ENCODE measurements around the gene LCAT.
A peak's percentile ranks its signal among the peaks of the same experiment; 100 is the strongest.

The LCAT gene

DNA sequence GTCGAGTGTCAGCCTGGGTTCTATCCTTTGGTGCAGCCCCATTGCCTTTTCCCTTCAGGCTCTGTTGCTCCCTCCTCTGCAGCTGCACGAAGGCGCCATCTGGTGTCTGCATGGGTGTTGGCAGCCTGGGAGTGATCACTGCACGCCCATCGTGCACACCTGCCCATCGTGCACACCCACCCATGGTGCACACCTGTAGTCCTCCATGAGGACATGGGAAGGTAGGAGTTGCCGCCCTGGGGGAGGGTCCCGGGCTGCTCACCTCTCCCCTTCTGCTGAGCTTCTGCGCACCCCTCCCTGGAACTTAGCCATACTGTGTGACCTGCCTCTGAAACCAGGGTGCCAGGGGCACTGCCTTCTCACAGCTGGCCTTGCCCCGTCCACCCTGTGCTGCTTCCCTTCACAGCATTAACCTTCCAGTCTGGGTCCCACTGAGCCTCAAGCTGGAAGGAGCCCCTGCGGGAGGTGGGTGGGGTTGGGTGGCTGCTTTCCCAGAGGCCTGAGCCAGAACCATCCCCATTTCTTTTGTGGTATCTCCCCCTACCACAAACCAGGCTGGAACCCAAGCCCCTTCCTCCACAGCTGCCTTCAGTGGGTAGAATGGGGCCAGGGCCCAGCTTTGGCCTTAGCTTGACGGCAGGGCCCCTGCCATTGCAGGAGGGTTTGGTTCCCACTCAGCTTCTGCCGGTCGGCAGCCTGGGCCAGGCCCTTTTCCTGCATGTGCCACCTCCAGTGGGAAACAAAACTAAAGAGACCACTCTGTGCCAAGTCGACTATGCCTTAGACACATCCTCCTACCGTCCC is 15.2 kb downstream of the LCAT start:
- no peak overlapping the region for H3K4me3 ChIP-seq
- H3K9ac ChIP-seq: peak overlapping the region in 4 of 11 experiments; percentile 0 to 27 (median 10); a peak in 3 of 22 replicates
- no peaks in the 10 kb centered on the region for H3K27me3 ChIP-seq
- no peaks in the 10 kb centered on the region for H3K9me3 ChIP-seq (replicated peaks in 1 of 11)
- H3K27ac ChIP-seq: no peak overlapping the region; a peak in 1 of 22 replicates
- no peak for TF ChIP-seq Cebpa-rat (IDR thresholded peaks at IDR 0.05)
- H3K36me3 ChIP-seq: peaks cover 41 to 75% (median 66%) of the 10 kb centered on the region in 11 experiments
- H3K4me1 ChIP-seq: peaks cover 19 to 63% (median 61%) of the 10 kb centered on the region in 10 experiments
- peaks cover 54 to 95% (median 90%) of the 10 kb centered on the region in 11 experiments; a peak in 21 of 22 replicates for H4K20me1 ChIP-seq
- peak overlapping the region in 8 of 11 experiments; percentile 6 to 87 (median 26); a peak in 10 of 22 replicates for H3K4me2 ChIP-seq

DNA sequence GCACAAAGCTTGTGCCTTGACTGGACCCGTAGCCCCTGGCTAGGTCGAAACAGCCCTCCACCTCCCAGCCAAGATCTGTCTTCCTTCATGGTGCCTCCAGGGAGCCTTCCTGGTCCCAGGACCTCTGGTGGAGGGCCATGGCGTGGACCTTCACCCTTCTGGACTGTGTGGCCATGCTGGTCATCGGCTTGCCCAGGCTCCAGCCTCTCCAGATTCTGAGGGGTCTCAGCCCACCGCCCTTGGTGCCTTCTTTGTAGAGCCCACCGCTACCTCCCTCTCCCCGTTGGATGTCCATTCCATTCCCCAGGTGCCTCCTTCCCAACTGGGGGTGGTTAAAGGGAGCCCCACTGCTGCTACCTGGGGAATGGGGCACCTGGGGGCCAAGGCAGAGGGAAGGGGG is 15.8 kb downstream of the LCAT start:
- peaks cover 43 to 76% (median 67%) of the 10 kb centered on the region in 11 experiments for H3K36me3 ChIP-seq

DNA sequence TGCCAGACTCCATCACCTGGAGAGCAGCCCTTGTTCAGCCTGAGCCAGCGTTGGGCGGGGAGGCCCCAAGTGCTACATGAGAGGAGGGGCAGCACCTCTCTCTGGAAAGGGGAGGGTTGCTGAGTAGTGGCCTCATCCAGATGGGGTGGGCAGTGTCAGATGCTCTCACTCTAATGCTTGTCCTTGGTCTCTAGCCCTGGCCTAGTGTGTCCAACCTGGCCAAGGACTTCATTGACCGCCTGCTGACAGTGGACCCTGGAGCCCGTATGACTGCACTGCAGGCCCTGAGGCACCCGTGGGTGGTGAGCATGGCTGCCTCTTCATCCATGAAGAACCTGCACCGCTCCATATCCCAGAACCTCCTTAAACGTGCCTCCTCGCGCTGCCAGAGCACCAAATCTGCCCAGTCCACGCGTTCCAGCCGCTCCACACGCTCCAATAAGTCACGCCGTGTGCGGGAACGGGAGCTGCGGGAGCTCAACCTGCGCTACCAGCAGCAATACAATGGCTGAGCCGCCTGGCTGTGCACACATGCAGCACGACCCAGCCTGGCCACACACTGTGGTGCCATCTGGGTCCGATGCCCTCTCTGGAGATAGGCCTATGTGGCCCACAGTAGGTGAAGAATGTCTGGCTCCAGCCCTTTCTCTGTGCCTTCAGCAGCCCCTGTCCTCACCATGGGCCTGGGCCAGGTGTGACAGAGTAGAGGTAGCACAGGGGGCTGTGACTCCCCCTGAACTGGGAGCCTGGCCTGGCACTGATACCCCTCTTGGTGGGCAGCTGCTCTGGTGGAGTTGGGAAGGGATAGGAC is 16.6 kb downstream of the LCAT start:
- Histone ChIP-seq H3K36me3 (peaks cover 40 to 73% (median 60%) of the 10 kb centered on the region in 11 experiments), H3K4me3 (peak overlapping the region in 1 of 10 experiments; percentile 38; a peak in 1 of 20 replicates), H4K20me1 (peaks cover 64 to 100% (median 92%) of the 10 kb centered on the region in 11 experiments; a peak in 21 of 22 replicates), H3K9ac (peak overlapping the region in 9 of 11 experiments; percentile 30 to 75 (median 59); a peak in 14 of 22 replicates), H3K9me3 (replicated peaks in 1 of 11) (no peaks in the 10 kb centered on the region), H3K4me2 (peak overlapping the region; percentile 73 to 93 (median 87); a peak in 17 of 22 replicates), H3K27ac (peak overlapping the region in 6 of 11 experiments; percentile 57 to 71 (median 61); a peak in 10 of 22 replicates), H3K27me3 (no peaks in the 10 kb centered on the region), H3K4me1 (peaks cover 23 to 77% (median 74%) of the 10 kb centered on the region in 10 experiments)
- TF ChIP-seq Cebpa-rat (IDR thresholded peaks at IDR 0.05): no peak

More for the DNA sequence above, 15.8 kb downstream of the LCAT start:
- H3K27ac ChIP-seq: peak overlapping the region in 2 of 11 experiments; percentile 63 to 71; a peak in 2 of 22 replicates
- H3K27me3 ChIP-seq: no peaks in the 10 kb centered on the region
- no peaks in the 10 kb centered on the region for H3K9me3 ChIP-seq (replicated peaks in 1 of 11)
- TF ChIP-seq Cebpa-rat (IDR thresholded peaks at IDR 0.05): no peak
- H3K9ac ChIP-seq: peak overlapping the region in 3 of 11 experiments; percentile 10 to 71 (median 42); a peak in 4 of 22 replicates
- H3K4me2 ChIP-seq: peak overlapping the region in 7 of 11 experiments; percentile 20 to 87 (median 26); a peak in 8 of 22 replicates
- no peak overlapping the region for H3K4me3 ChIP-seq
- H3K4me1 ChIP-seq: peaks cover 19 to 69% (median 66%) of the 10 kb centered on the region in 10 experiments
- peaks cover 57 to 98% (median 90%) of the 10 kb centered on the region in 11 experiments; a peak in 21 of 22 replicates for H4K20me1 ChIP-seq

DNA sequence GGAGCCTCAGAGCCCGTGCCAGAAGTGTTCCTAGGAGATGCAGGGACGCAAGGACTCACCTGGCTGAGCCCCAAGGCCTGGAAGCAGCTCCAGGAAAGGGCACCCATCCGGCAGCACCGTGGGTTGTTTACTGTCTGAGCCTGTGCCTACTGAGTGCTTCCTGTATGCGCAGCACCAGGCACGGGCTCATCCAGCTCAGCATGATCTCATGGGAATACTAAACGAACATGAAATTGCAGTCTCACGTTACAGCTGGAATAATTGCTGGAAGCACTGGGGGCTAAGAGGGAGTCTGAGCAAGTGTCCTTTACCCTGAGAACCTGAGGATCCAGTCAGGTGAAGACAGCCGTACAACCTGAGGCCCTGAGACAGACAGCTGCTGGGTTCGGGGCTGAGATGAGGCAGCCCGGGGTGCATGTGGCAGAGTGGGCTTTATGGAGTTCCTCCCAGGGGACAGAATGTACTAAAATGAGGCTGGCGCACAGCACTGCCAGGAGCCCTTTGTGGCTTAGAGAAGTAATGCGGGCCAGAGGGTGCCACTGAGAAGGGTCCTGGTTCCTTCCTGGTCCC is 17.7 kb downstream of the LCAT start:
- TF ChIP-seq Cebpa-rat (IDR thresholded peaks at IDR 0.05): no peak
- H3K27ac ChIP-seq: peak overlapping the region in 10 of 11 experiments; percentile 11 to 71 (median 58); a peak in 18 of 22 replicates

DNA sequence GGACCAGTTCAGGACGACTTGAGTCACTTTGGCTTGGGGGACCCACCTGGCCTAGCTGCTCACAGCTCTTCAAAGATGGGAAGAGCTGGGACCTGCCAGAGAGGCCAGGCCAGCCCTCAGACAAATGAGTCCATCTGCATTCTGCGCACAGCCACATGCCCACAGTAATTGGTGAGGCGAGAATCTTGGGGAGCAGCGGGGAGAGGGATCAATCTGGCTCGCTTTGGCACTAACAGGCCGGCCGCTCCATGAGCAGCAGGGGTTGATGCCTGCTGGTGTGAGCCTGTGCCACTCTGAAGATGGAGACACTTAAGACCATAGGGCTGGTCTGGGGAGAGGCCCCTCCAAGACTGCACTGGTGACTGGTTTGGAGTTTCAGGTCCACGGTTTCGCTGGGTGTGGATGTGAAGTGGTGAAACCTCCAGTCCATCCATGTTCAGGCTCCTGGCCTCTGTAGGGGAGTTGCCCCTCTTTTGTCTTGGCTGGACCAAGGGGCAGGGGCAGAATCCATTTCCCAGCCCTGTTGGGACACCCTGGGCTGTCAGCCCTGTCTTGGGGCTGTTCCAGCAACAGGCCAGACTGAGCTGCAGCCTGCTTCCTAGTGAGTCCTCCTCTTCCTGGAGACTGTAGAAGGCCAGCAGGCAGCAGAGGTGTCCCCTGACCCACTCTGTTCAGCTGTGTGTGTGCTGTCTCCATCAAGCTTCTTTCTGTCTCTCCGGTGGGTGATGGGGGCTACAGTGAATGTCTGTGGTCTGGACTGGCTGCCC is 19.6 kb downstream of the LCAT start:
- peaks cover 75 to 100% (median 99%) of the 10 kb centered on the region in 11 experiments for H4K20me1 ChIP-seq
- H3K4me1 ChIP-seq: peaks cover 49 to 100% (median 99%) of the 10 kb centered on the region in 10 experiments
- H3K4me3 ChIP-seq: no peak overlapping the region
- peak overlapping the region in 10 of 11 experiments; percentile 37 to 93 (median 87); a peak in 20 of 22 replicates for H3K4me2 ChIP-seq
- H3K9me3 ChIP-seq (replicated peaks in 1 of 11): no peaks in the 10 kb centered on the region
- no peak for TF ChIP-seq Cebpa-rat (IDR thresholded peaks at IDR 0.05)
- H3K27ac ChIP-seq: peak overlapping the region in 6 of 11 experiments; percentile 5 to 61 (median 22); a peak in 7 of 22 replicates
- H3K9ac ChIP-seq: peak overlapping the region in 7 of 11 experiments; percentile 5 to 64 (median 19); a peak in 9 of 22 replicates
- H3K36me3 ChIP-seq: peaks cover 25 to 60% (median 43%) of the 10 kb centered on the region in 11 experiments; a peak in 21 of 22 replicates
- H3K27me3 ChIP-seq: no peaks in the 10 kb centered on the region

More for the DNA sequence above, 17.7 kb downstream of the LCAT start:
- Histone ChIP-seq H3K9ac (peak overlapping the region; percentile 18 to 75 (median 52); a peak in 19 of 22 replicates), H4K20me1 (peaks cover 70 to 100% (median 95%) of the 10 kb centered on the region in 11 experiments; a peak in 21 of 22 replicates), H3K27me3 (no peaks in the 10 kb centered on the region), H3K4me2 (peak overlapping the region; percentile 73 to 93 (median 87)), H3K4me3 (peak overlapping the region in 7 of 10 experiments; percentile 25 to 46 (median 35); a peak in 11 of 20 replicates), H3K36me3 (peaks cover 33 to 66% (median 51%) of the 10 kb centered on the region in 11 experiments), H3K4me1 (peaks cover 34 to 88% (median 85%) of the 10 kb centered on the region in 10 experiments), H3K9me3 (replicated peaks in 1 of 11) (no peaks in the 10 kb centered on the region)

DNA sequence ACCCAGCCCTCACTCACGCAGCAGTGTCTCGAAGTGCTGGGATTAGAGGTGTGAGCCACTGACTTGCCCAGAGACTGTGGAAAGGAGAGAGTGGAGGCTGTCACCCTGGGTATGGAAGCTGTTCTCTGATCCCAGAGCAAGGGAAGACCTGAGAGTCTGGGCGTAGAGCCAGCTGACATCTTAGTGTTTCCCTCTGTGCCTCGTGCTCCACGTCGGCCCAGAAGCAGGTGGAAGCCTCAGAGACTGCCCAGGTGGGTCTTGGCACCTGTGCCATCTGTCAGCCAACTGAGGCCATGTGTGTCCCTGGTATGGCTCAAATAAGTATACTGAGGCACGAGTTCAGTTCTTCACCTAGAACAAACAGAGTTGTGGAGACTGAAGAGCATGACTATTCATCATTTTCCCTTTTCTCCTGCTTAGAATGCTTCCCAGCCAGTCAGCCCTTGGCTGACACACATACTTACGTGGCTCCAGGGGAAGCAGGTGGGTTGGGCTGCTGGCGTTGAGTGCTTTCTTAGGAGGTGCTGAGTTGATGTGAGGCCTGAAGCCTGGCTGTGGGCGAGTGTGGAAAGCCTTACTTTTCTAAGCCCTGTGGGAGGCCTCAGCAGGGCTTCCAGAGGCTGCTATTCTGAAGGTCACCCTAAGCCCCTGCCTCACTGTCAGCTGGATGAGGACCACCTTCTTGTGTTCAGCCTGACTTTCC is 20.4 kb downstream of the LCAT start:
- Histone ChIP-seq H3K4me2 (peak overlapping the region in 6 of 11 experiments; percentile 13 to 92 (median 84); a peak in 6 of 22 replicates), H4K20me1 (peaks cover 69 to 100% (median 99%) of the 10 kb centered on the region in 11 experiments), H3K27ac (peak overlapping the region in 4 of 11 experiments; percentile 5 to 61 (median 40); a peak in 1 of 22 replicates), H3K9me3 (replicated peaks in 1 of 11) (no peaks in the 10 kb centered on the region), H3K9ac (peak overlapping the region in 3 of 11 experiments; percentile 5 to 64 (median 43); a peak in 4 of 22 replicates), H3K27me3 (no peaks in the 10 kb centered on the region), H3K4me3 (no peak overlapping the region), H3K4me1 (peaks cover 50 to 99% (median 97%) of the 10 kb centered on the region in 10 experiments), H3K36me3 (peaks cover 25 to 60% (median 42%) of the 10 kb centered on the region in 11 experiments; a peak in 21 of 22 replicates)
- TF ChIP-seq Cebpa-rat (IDR thresholded peaks at IDR 0.05): no peak

DNA sequence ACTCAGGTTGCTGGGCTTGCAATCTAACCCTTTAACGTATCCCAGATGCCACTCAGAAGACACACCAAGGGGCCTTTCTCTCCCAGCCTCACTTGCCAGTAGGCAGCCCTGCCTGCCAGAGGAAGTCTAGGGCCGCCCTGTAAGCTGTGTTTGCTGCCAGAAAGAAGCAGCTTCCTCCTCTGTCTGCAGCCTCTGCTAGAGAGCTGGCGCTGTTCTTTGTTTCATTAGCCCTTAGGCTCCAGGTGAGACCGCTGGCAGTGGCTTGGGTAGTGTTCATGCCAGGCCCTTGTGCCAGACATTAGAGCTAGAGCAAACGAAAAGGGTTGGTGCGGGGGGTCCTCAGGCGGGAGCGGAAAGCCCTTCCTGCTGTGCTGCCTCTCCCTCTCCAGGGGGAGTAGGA is 21.2 kb downstream of the LCAT start:
- Histone ChIP-seq H3K4me2 (peak overlapping the region in 9 of 11 experiments; percentile 14 to 57 (median 30); a peak in 7 of 22 replicates), H3K9ac (peak overlapping the region in 5 of 11 experiments; percentile 14 to 64 (median 33); a peak in 7 of 22 replicates)

More for the DNA sequence above, 21.2 kb downstream of the LCAT start:
- H4K20me1 ChIP-seq: peaks cover 70 to 100% (median 99%) of the 10 kb centered on the region in 11 experiments
- H3K36me3 ChIP-seq: peaks cover 19 to 59% (median 42%) of the 10 kb centered on the region in 11 experiments; a peak in 21 of 22 replicates
- no peak for TF ChIP-seq Cebpa-rat (IDR thresholded peaks at IDR 0.05)
- H3K4me1 ChIP-seq: peaks cover 52 to 96% (median 91%) of the 10 kb centered on the region in 10 experiments
- no peak overlapping the region for H3K4me3 ChIP-seq
- H3K27ac ChIP-seq: peak overlapping the region in 2 of 11 experiments; percentile 17 to 36; a peak in 1 of 22 replicates
- H3K27me3 ChIP-seq: no peaks in the 10 kb centered on the region
- no peaks in the 10 kb centered on the region for H3K9me3 ChIP-seq (replicated peaks in 1 of 11)
